Measurements from ENCODE around the gene ORM2.

DNA sequence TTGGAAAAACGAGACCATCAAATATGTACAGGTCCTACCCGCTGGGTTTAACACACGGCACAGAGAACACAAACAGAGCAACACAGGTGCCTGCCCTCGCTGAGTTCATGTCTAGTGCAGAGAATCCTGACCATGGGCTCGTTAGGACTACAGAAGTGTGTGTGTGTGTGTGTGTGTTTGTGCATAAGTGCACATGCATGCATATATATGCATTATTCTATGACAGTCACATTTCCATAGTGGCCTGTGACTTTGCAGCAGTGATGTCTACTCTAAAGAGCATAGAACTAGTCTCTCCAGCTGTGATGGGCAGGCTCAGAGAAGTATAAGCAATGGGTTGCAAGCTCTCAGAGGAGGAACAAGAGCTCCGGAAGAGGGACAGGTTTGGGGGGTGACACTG, 27.7 kb downstream of the ORM2 start:
- TF ChIP-seq SUZ12 (IDR thresholded peaks at IDR 0.05; ENCODE audit: extremely low read depth, insufficient read depth, insufficient read length) (no peak), YY1 (IDR thresholded peaks at IDR 0.05; ENCODE audit: insufficient read depth, insufficient read length) (no peak), ZNF274 (IDR thresholded peaks at IDR 0.05; ENCODE audit: low read depth, low read length) (no peak)
